GM18868 (cell line): ENCODE results near the gene ACSL6.

Experiments used
- ATAC-seq: cut with Tn5 transposase; IDR thresholded peaks from one replicate; pipeline ENCODE4 v1.9.1; 2021; ENCODE audit warnings: mild to moderate bottlenecking, moderate library complexity; ENCODE audit not compliant: unreplicated experiment

Gene ACSL6

GRCh38 chr5:132017738-132018625 is 6.5 kb upstream of the ACSL6 start:
- no peak for ATAC-seq

GRCh38 chr5:132017316-132017715 is 5.9 kb upstream of the ACSL6 start:
- no peak for ATAC-seq

- no peak for ATAC-seq
Measured at GRCh38 chr5:132016721-132017250, 5.3 kb upstream of the ACSL6 start.

GRCh38 chr5:132013711-132014110 is 2.3 kb upstream of the ACSL6 start:
- no peak for ATAC-seq

GRCh38 chr5:132013006-132013689 is 1.7 kb upstream of the ACSL6 start:
- ATAC-seq, result no peak

GRCh38 chr5:132012371-132013005 is 1.0 kb upstream of the ACSL6 start:
- ATAC-seq, result no peak

GRCh38 chr5:132010989-132011621 is 353 bp downstream of the ACSL6 start:
- no peak for ATAC-seq

- no peak for ATAC-seq
Measured at GRCh38 chr5:132010645-132010988, 841 bp downstream of the ACSL6 start.

GRCh38 chr5:132009706-132010405 is 1.6 kb downstream of the ACSL6 start:
- ATAC-seq, result no peak

GRCh38 chr5:132008961-132009680 is 2.3 kb downstream of the ACSL6 start:
- no peak for ATAC-seq

- peak; percentile 5 for ATAC-seq
Measured at GRCh38 chr5:132008163-132008473, 3.3 kb downstream of the ACSL6 start.

GRCh38 chr5:132007399-132008162 is 3.9 kb downstream of the ACSL6 start:
- ATAC-seq, result peak; percentile 78

- no peak for ATAC-seq
Measured at GRCh38 chr5:132006331-132007120, 4.9 kb downstream of the ACSL6 start.

GRCh38 chr5:132005591-132005990 is 5.9 kb downstream of the ACSL6 start:
- ATAC-seq, result no peak

GRCh38 chr5:132003982-132004381 is 7.5 kb downstream of the ACSL6 start:
- no peak for ATAC-seq

GRCh38 chr5:132003170-132003744 is 8.2 kb downstream of the ACSL6 start:
- no peak for ATAC-seq

GRCh38 chr5:132002757-132003156 is 8.7 kb downstream of the ACSL6 start:
- ATAC-seq, result no peak
